ENCODE results near the gene CDC25B. TPM values are rescaled to one million over a fixed set of nuclear protein-coding genes. Genes with fewer than 3 reads are reported as not detected.

The CDC25B gene
- total and polyA plus RNA-seq, 2 of the 13 experiments (the other 11 are each of a cell fraction or from before 2014, with no cell fraction given) = 14.5 to 19.4 TPM

- TF ChIP-seq RORA (CRISPR knock-in tag; IDR thresholded peaks at IDR 0.05) (no peak), ZNF460 (CRISPR knock-in tag; IDR thresholded peaks at IDR 0.05; ENCODE audit: borderline replicate concordance) (no peak), THAP11 (CRISPR knock-in tag; IDR thresholded peaks at IDR 0.05) (peak; percentile 91), ZNF749 (CRISPR knock-in tag; IDR thresholded peaks at IDR 0.05; ENCODE audit: borderline replicate concordance) (peak; percentile 99), MAFG (CRISPR knock-in tag; IDR thresholded peaks at IDR 0.05) (no peak), FUBP1 (CRISPR knock-in tag; IDR thresholded peaks at IDR 0.05; ENCODE audit: borderline replicate concordance) (0 out of 2 replicates have a peak, but pooled peaks have one; percentile 11), CREB3 (CRISPR knock-in tag; IDR thresholded peaks at IDR 0.05) (peak; percentile 92; the same call in 1 of the 2 replicates), CBFB (CRISPR knock-in tag; IDR thresholded peaks at IDR 0.05) (peak; percentile 69; the same call in 1 of the 2 replicates), ZKSCAN5 (CRISPR knock-in tag; IDR thresholded peaks at IDR 0.05) (peak; percentile 61), ZSCAN29 (CRISPR knock-in tag; conservative IDR thresholded peaks at IDR 0.05) (peak; percentile 72), FOSL1 (CRISPR knock-in tag; IDR thresholded peaks at IDR 0.05; ENCODE audit: borderline replicate concordance) (0 out of 2 replicates have a peak, but pooled peaks have one; percentile 67), HNRNPH1 (optimal IDR thresholded peaks at IDR 0.05; ENCODE audit: low read depth, low read length) (no peak), MEF2D (CRISPR knock-in tag; IDR thresholded peaks at IDR 0.05) (no peak; the same call in 1 of the 2 replicates), ZNF441 (CRISPR knock-in tag; IDR thresholded peaks at IDR 0.05; ENCODE audit: borderline replicate concordance) (peak; percentile 85; the same call in 1 of the 2 replicates), MIER3 (CRISPR knock-in tag; IDR thresholded peaks at IDR 0.05; ENCODE audit: borderline replicate concordance) (no peak; the same call in 1 of the 2 replicates), TCF7 (IDR thresholded peaks at IDR 0.05; ENCODE audit: low read depth) (no peak), ZNF879 (CRISPR knock-in tag; IDR thresholded peaks at IDR 0.05) (peak; percentile 95), ATF2 (CRISPR knock-in tag; IDR thresholded peaks at IDR 0.05) (peak; percentile 20; the same call in 1 of the 2 replicates)
- TF ChIP-seq, protein P1, sequence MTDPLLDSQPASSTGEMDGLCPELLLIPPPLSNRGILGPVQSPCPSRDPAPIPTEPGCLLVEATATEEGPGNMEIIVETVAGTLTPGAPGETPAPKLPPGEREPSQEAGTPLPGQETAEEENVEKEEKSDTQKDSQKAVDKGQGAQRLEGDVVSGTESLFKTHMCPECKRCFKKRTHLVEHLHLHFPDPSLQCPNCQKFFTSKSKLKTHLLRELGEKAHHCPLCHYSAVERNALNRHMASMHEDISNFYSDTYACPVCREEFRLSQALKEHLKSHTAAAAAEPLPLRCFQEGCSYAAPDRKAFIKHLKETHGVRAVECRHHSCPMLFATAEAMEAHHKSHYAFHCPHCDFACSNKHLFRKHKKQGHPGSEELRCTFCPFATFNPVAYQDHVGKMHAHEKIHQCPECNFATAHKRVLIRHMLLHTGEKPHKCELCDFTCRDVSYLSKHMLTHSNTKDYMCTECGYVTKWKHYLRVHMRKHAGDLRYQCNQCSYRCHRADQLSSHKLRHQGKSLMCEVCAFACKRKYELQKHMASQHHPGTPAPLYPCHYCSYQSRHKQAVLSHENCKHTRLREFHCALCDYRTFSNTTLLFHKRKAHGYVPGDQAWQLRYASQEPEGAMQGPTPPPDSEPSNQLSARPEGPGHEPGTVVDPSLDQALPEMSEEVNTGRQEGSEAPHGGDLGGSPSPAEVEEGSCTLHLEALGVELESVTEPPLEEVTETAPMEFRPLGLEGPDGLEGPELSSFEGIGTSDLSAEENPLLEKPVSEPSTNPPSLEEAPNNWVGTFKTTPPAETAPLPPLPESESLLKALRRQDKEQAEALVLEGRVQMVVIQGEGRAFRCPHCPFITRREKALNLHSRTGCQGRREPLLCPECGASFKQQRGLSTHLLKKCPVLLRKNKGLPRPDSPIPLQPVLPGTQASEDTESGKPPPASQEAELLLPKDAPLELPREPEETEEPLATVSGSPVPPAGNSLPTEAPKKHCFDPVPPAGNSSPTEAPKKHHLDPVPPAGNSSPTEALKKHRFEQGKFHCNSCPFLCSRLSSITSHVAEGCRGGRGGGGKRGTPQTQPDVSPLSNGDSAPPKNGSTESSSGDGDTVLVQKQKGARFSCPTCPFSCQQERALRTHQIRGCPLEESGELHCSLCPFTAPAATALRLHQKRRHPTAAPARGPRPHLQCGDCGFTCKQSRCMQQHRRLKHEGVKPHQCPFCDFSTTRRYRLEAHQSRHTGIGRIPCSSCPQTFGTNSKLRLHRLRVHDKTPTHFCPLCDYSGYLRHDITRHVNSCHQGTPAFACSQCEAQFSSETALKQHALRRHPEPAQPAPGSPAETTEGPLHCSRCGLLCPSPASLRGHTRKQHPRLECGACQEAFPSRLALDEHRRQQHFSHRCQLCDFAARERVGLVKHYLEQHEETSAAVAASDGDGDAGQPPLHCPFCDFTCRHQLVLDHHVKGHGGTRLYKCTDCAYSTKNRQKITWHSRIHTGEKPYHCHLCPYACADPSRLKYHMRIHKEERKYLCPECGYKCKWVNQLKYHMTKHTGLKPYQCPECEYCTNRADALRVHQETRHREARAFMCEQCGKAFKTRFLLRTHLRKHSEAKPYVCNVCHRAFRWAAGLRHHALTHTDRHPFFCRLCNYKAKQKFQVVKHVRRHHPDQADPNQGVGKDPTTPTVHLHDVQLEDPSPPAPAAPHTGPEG (CRISPR knock-in tag; IDR thresholded peaks at IDR 0.05) = no peak; the same call in none of the 2 replicates
These were observed 28.4 kb upstream of the CDC25B start, which contains the start of gene ADISSP (continued) for GRCh38 chr20:3767427-3768341.

Measured in HepG2 (cell line).